OCI-LY7 (cell line): ENCODE data around the gene MTCL1. TPM values are rescaled to one million over a fixed set of nuclear protein-coding genes. Genes with fewer than 3 reads are reported as not detected.

Source experiments
- BruUV-seq: library from RNA; stranded (reverse); fragments of 400-500 nt; replicated peaks from 2 replicates; lab custom pipeline; 2021; lab: Mats Ljungman, UMichigan
- CTCF ChIA-PET: fragments of 300-600 bp; sonication (Branson Sonifier 250); formaldehyde crosslinking; loops from one replicate; lab custom pipeline; 2022; ENCODE audit warnings: antibody characterized with exemption; ENCODE audit not compliant: unreplicated experiment; lab: Charles Lee
- POLR2A ChIA-PET: fragments of 300-600 bp; sonication (Branson Sonifier 250); formaldehyde crosslinking; loops from one replicate; lab custom pipeline; 2022; ENCODE audit warnings: antibody characterized with exemption; lab: Charles Lee
- DNase-seq: peaks from one replicate; pipeline ENCODE4 v3.0.0-alpha.2; 2015; ENCODE audit warnings: low spot score
- H2AFZ ChIP-seq: fragments of 200-600 bp; sonication (generic), shearing (Covaris generic); 2 replicates; pipeline ENCODE4 v1.6.1; 2014; ENCODE audit warnings: mild to moderate bottlenecking, antibody characterized with exemption, low read length, moderate library complexity
- H3K27ac ChIP-seq: fragments of 200-600 bp; sonication (generic); 2 replicates; pipeline ENCODE4 v1.5.1; 2014; ENCODE audit warnings: mixed run types, low read depth, mild to moderate bottlenecking, moderate library complexity, low read length, inconsistent platforms; ENCODE audit not compliant: poor library complexity, severe bottlenecking
- H3K36me3 ChIP-seq: fragments of 200-600 bp; sonication (generic); 2 replicates; pipeline ENCODE4 v1.6.1; 2014; ENCODE audit warnings: mild to moderate bottlenecking, antibody characterized with exemption, low read length, moderate library complexity, mixed read lengths; ENCODE audit not compliant: insufficient read depth
- H3K4me1 ChIP-seq: fragments of 200-600 bp; sonication (generic); 2 replicates; pipeline ENCODE4 v1.5.1; 2014; ENCODE audit warnings: mild to moderate bottlenecking, low read length; ENCODE audit not compliant: insufficient read depth, poor library complexity, severe bottlenecking
- H3K4me2 ChIP-seq: fragments of 200-600 bp; sonication (generic); 2 replicates; pipeline ENCODE4 v1.6.1; 2014; ENCODE audit warnings: mild to moderate bottlenecking, low read length
- H3K4me3 ChIP-seq: fragments of 200-600 bp; sonication (generic); 2 replicates; pipeline ENCODE4 v1.5.1; 2014; ENCODE audit warnings: mild to moderate bottlenecking, low read depth, low read length; ENCODE audit not compliant: poor library complexity, severe bottlenecking
- H3K79me2 ChIP-seq: fragments of 200-600 bp; sonication (generic); 2 replicates; pipeline ENCODE4 v1.6.1; 2016; ENCODE audit warnings: low read depth, mild to moderate bottlenecking, low read length, moderate library complexity, mixed read lengths; ENCODE audit not compliant: insufficient read depth
- H3K9me2 ChIP-seq: fragments of 200-600 bp; sonication (generic); 2 replicates; pipeline ENCODE4 v1.6.1; 2016; ENCODE audit warnings: mild to moderate bottlenecking, low read length, mixed read lengths; ENCODE audit not compliant: insufficient read depth
- H3K9me3 ChIP-seq: fragments of 200-600 bp; sonication (generic); 2 replicates; pipeline ENCODE4 v1.6.1; 2014; ENCODE audit warnings: mild to moderate bottlenecking, mixed run types, low read length, mixed read lengths
- H4K20me1 ChIP-seq: fragments of 200-600 bp; sonication (generic); 2 replicates; pipeline ENCODE4 v1.6.1; 2014; ENCODE audit warnings: mild to moderate bottlenecking, antibody characterized with exemption, low read length, moderate library complexity, mixed read lengths; ENCODE audit not compliant: insufficient read depth
- CTCF ChIP-seq: fragments of 200-600 bp; sonication (generic); conservative IDR thresholded peaks from 2 replicates; pipeline ENCODE4 v1.5.1; 2014; ENCODE audit warnings: mild to moderate bottlenecking, antibody characterized with exemption, low read length, moderate library complexity, mixed read lengths
- EZH2phosphoT487 ChIP-seq: fragments of 200-600 bp; sonication (generic); IDR thresholded peaks from 2 replicates; pipeline ENCODE4 v1.6.1; 2018; ENCODE audit warnings: low read depth, borderline replicate concordance, mild to moderate bottlenecking, mixed run types, antibody characterized with exemption, low read length, moderate library complexity, mixed read lengths
- intact Hi-C: fragments of 100-400 bp; cut with micrococcal nuclease; formaldehyde crosslinking; loops from one replicate; pipeline ENCODE4 v1.10.0; 2022; ENCODE audit not compliant: unreplicated experiment
- total RNA-seq, 2 experiments: library from RNA; depleted of rRNA in 1 of 2; stranded (reverse); fragments of >200 nt in 1 of 2; shearing (Covaris generic) in 1 of 2; gene quantifications; 2 replicates each; pipeline ENCODE4 v1.2.3, GENCODE V29; 2014 to 2022

MTCL1 gene
- total RNA-seq, 2 experiments from 2014 or later: 96.8 to 159 TPM

- CTCF ChIA-PET: no interaction called here
- H3K4me3 ChIP-seq: no peak overlapping the region
- DNase-seq: no peak
- no peak overlapping the region for H2AFZ ChIP-seq
- no peaks in the 10 kb centered on the region for H3K9me3 ChIP-seq
- H3K36me3 ChIP-seq: peaks cover 74% of the 10 kb centered on the region
- no peaks in the 10 kb centered on the region for H3K9me2 ChIP-seq
- POLR2A ChIA-PET: no interaction called here
- H3K79me2 ChIP-seq: no peaks in the 10 kb centered on the region
- H3K27ac ChIP-seq: no peak overlapping the region
- H3K4me1 ChIP-seq: no peaks in the 10 kb centered on the region
- TF ChIP-seq EZH2phosphoT487 (no peak), CTCF (no peak)
- intact Hi-C loops: no loop called here
- H4K20me1 ChIP-seq: no peaks in the 10 kb centered on the region
- no TSS peak for BruUV-seq
- no peak overlapping the region for H3K4me2 ChIP-seq
Measured at GRCh38 chr18:8778824-8779223, 73.5 kb downstream of the MTCL1 start.

GRCh38 chr18:8779251-8779650 lies 73.9 kb downstream of the MTCL1 start:
- Histone ChIP-seq H3K4me2 (no peak overlapping the region), H3K4me3 (no peak overlapping the region), H2AFZ (no peak overlapping the region), H3K27ac (no peak overlapping the region), H3K79me2 (no peaks in the 10 kb centered on the region), H3K4me1 (no peaks in the 10 kb centered on the region), H4K20me1 (no peaks in the 10 kb centered on the region), H3K9me2 (no peaks in the 10 kb centered on the region), H3K36me3 (peaks cover 75% of the 10 kb centered on the region), H3K9me3 (no peaks in the 10 kb centered on the region)
- no TSS peak for BruUV-seq
- no peak for DNase-seq
- TF ChIP-seq CTCF (no peak), EZH2phosphoT487 (no peak)
- CTCF ChIA-PET: no interaction called here
- POLR2A ChIA-PET: no interaction called here
- intact Hi-C loops: no loop called here

GRCh38 chr18:8780227-8780626 lies 74.9 kb downstream of the MTCL1 start:
- ChIA-PET CTCF (interaction anchor here (0.6 kb wide), 1 partner anchor 14 kb away, joined by 4 read pairs; no protein-coding TSS in a partner anchor), POLR2A (interaction anchor here (0.7 kb wide), 1 partner anchor 40 kb away, joined by 5 read pairs; no protein-coding TSS in a partner anchor)

More at GRCh38 chr18:8780227-8780626, 74.9 kb downstream of the MTCL1 start:
- no peaks in the 10 kb centered on the region for H3K9me3 ChIP-seq
- intact Hi-C loops: no loop called here
- H3K4me2 ChIP-seq: no peak overlapping the region
- no TSS peak for BruUV-seq
- H3K79me2 ChIP-seq: no peaks in the 10 kb centered on the region
- no peak overlapping the region for H2AFZ ChIP-seq
- no peaks in the 10 kb centered on the region for H3K4me1 ChIP-seq
- DNase-seq: no peak
- H3K9me2 ChIP-seq: no peaks in the 10 kb centered on the region
- no peak overlapping the region for H3K4me3 ChIP-seq
- H3K27ac ChIP-seq: no peak overlapping the region
- peaks cover 76% of the 10 kb centered on the region for H3K36me3 ChIP-seq
- no peaks in the 10 kb centered on the region for H4K20me1 ChIP-seq
- TF ChIP-seq EZH2phosphoT487: no peak
- TF ChIP-seq CTCF: no peak
